HTR-8/SVneo (cell line): ENCODE measurements around the gene FMNL2.

Source experiments
- DNase-seq: peaks from one replicate; pipeline ENCODE4 v3.0.0; 2011; ENCODE audit warnings: low spot score, mixed read lengths; ENCODE audit not compliant: insufficient read length
- FAIRE-seq: peaks from 2 replicates; lab custom pipeline; 2011; peaks lifted over from hg19 to GRCh38; lab: Jason Lieb, UNC

FMNL2 gene

DNA sequence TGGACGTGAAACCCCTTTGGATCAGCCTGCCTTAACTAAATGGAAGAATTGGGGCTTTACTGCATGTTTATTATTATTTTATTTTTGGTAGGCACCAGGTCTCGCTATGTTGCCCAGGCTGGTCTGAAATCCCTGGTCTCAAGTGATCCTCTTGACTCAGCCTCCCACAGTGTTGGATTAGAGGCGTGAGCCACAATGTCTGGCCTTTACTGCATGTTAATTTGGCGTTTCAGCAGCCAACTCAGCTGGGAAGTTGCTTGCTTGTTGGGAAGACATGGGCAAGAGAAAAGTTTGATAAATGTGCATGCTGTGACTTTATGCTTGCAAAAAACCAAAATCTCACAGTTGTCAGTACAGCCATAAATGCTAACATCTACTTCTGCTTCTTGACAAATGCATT, 105.1 kb downstream of the FMNL2 start:
- no peak for DNase-seq
- no peak for FAIRE-seq

DNA sequence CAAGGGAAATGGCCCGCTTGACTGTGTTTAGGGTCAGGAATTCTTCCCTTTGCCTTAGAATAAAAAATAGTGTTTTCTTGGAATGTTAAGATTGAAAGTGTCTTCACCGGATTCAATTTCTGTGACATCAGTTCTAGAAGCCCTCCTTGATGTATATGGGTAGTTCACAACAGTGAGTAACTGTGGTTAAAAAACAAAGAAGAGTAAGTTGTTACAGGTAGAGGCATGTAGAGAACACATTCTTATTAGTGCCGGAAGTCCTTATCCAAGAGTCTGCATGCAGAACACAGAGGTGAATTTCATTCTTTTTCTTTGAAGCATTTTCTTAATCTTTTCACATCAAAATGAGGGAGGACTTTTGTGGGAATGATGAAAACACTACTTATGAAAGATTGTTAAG, 105.5 kb downstream of the FMNL2 start:
- DNase-seq: no peak
- no peak for FAIRE-seq

- DNase-seq: no peak
- no peak for FAIRE-seq
Observed at GRCh38 chr2:152441961-152442360, 107.0 kb downstream of the FMNL2 start.

- DNase-seq (no peak), FAIRE-seq (no peak)
Observed at GRCh38 chr2:152443771-152444170, 108.8 kb downstream of the FMNL2 start.

GRCh38 chr2:152444448-152444847, 109.5 kb downstream of the FMNL2 start:
- no peak for FAIRE-seq

DNA sequence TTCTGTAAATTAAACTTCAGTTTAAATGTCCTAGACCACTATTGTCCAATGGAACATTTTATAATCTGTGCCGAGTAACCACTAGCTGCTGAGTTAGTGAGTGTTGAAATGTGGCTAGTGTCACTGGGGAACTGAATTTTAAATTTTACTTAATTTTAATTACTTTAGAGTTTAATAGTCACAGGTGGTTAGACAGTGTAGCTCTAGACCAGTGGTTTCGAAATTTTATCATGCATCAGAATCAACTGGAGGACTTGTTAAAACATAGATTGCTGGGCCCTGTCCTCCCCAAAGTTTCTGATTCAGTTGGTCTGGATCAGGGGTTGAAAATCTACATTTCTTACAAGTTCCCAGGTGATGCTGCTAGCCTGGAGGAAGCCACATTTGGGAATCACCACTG, 110.4 kb downstream of the FMNL2 start:
- FAIRE-seq: no peak
- DNase-seq: no peak

More at GRCh38 chr2:152444448-152444847, 109.5 kb downstream of the FMNL2 start:
- no peak for DNase-seq

GRCh38 chr2:152445791-152446201, 110.8 kb downstream of the FMNL2 start:
- DNase-seq (peak; percentile 27), FAIRE-seq (no peak)

DNA sequence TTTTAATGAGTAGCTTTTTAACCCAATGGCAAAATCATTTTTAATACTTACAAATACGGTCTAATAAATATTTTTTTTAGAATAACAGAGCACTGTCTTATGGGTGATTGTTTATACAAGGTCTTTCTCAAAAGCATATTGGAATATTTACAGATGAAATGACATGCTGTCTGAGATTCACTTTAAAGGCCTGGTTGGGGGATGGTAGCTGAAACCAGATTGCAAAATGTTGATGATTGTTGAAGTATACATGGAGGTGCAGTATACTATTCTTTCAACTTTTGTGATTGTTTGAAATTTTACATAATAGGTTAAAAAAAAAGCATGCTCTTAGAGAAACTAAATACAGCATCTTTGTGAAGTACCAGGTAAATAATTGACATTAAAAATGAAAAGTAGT, 111.2 kb downstream of the FMNL2 start:
- DNase-seq: no peak
- no peak for FAIRE-seq

GRCh38 chr2:152447897-152448296, 112.9 kb downstream of the FMNL2 start:
- no peak for DNase-seq

GRCh38 chr2:152448606-152449005, 113.6 kb downstream of the FMNL2 start:
- no peak for DNase-seq
- no peak for FAIRE-seq

More at GRCh38 chr2:152447897-152448296, 112.9 kb downstream of the FMNL2 start:
- no peak for FAIRE-seq

DNA sequence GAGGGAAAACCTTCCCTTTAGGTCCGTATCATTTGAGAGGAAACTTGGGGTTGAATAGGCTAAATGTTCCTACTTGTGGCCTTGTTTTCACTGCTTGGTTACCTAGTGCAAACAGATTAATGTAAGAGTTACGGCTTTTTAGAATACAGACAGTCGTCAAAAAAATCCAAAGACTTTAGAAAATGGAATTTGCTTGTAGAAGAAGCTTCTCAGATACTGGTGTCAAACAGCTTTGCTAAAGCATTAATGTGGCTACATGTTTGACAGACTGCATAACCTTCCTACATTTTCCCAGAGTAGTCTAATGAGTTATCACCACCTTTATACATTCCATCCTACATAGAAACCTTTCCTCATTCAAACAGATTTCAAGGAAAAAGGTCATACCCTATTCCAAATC, 114.6 kb downstream of the FMNL2 start:
- no peak for DNase-seq

DNA sequence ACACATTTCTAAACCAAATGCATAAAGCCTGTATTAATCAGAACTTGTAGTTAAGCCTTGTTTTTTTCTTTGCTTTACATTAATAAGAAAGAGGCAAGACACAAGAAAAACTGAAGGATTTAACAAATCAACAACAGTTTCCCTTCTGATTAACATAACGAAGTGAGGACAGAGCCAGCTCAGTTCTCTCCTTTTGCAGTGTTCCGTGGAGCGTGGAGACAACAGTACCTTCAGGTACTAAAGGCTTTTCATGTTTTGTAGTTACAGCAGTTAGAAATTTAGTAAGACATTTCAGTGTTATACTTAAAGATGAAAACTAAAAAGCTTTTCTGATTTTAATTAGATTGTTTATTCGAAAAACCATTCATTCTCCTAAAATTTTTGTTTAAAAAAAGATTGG, 115.2 kb downstream of the FMNL2 start:
- FAIRE-seq: no peak
- no peak for DNase-seq

More for the DNA sequence above, 114.6 kb downstream of the FMNL2 start:
- FAIRE-seq: no peak

DNA sequence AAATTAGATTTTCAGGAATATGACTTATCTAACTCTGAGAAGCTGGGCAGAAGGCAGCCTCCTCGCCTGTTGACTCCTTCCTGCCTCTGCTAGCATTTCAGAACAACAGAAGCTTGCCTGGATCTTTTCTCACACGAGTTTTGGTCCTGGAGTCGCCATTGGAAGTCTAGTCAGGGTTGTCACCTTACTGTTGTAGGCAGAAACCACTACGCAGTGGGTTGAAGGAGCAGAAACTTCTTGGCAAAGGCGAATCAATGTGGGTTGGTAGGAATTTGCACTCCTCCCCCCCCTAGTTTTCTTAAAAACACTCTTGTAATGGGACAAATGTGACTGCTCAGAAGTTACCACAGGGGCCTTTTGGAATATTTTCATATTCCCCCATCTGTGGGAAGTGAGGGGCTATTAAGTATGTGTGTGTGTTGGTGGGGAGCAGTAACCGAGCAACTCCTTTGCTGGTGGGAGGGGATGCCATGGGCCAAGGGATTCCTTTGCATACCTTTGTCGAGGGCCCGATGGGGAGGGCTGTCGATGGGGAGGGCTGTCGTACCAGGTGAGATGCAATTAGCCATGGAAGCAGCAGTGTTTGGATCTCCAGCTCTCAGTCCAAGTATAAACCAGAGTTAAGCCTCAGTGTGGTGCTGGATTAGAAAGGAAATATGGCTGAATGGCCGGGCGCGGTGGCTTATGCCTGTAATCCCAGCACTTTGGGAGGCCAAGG, 117.4 kb downstream of the FMNL2 start:
- DNase-seq: no peak
- no peak for FAIRE-seq

DNA sequence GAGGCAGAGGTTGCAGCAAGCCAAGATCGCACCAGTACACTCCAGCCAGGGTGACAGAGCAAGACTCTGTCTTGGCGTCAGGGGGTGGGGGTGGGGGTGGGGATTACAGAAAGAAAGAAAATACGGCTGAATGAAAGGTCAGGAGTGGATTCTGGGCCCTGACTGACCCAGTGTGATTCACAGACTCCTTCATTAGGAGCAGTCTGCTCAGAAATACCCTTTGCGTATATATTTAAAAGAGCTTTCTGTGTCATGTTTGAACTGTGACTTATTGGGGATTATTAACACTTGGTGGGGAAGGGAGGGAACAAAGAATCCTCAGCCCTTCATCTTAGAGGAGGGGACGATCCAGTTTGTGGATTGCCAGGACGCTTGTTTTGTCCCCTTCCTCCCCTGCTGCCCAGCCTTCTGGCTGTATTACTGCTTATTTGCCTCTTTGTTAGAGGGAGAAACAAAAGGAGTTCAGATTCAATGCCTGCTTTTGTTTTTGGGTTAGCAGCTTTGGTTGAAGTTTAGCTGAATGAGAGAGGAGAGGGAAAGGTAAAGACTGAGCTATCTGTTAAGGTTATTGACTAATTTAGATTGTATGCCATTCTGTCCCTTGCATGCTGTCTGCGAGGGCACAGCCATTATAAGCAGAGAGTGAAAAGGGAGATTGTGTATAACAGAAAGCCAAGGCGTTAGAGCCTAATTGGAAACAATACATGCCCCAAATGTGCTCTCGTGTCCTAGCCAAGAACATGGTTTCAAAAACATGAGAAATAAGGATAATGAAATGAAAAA, 118.3 kb downstream of the FMNL2 start:
- no peak for FAIRE-seq

GRCh38 chr2:152454371-152454770, 119.4 kb downstream of the FMNL2 start:
- no peak for FAIRE-seq
- DNase-seq: no peak

More for the DNA sequence above, 118.3 kb downstream of the FMNL2 start:
- no peak for DNase-seq

GRCh38 chr2:152454960-152455359, 120.0 kb downstream of the FMNL2 start:
- DNase-seq (no peak), FAIRE-seq (no peak)

GRCh38 chr2:152455738-152456137, 120.8 kb downstream of the FMNL2 start:
- DNase-seq (no peak), FAIRE-seq (no peak)

DNA sequence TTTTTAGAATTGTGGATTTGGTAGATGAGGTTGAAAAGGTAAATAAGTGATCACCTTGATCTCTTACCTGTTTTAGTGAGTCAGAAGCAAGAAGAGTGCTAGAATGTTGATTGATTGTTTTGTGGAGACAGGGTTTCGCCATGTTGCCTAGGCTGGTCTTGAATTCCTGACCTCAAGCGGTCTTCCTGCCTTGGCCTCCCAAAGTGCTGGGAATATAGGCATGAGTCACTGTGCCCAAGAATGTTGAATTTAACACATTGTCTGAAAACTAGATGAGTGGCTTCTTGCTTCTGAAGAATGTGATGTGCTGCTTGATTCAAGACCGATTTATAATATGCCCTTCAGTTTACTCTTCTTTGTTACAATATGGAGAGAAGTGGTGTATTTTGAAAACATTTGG, 121.3 kb downstream of the FMNL2 start:
- DNase-seq: no peak
- no peak for FAIRE-seq

- DNase-seq: no peak
- FAIRE-seq: no peak
Observed at GRCh38 chr2:152458441-152458940, 123.5 kb downstream of the FMNL2 start.

DNA sequence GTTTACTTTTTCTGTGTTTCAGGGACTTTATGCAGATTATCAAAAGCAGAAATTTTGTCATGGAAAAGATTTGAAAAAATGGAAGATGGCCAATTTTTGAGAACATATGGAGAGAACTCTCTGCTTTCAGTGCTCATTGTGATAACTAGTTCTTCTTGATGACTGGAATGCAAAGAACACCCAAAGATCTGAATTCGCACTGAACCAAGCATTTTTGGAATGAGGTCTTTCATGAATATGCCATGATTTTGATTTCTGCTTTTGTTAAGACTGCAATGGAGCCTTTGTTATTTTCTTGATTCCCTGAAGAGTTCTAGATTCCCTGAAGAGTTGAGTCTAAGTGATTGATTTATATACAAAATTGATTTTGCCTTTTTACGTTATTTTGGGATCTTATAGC, 124.1 kb downstream of the FMNL2 start:
- DNase-seq (no peak), FAIRE-seq (no peak)

DNA sequence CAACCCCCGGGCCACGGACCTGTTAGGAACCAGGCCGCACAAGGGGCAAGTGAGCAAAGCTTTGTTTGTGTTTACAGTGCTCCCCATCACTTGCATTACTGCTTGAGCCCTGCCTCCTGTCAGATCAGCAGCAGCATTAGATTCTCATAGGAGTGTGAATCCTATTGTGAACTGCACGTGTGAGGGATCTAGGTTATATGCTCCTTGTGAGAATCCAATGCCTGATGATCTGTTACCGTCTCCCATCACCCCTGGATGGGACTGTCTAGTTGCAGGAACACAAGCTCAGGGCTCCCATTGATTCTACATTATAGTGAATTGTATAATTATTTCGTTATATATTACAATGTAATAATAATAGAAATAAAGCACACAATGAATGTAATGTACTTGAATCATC, 125.6 kb downstream of the FMNL2 start:
- no peak for FAIRE-seq
- no peak for DNase-seq
